GM23338 (cell line): ENCODE results near the gene GIPC2. TPM values are rescaled to one million over a fixed set of nuclear protein-coding genes. Genes with fewer than 3 reads are reported as not detected.

Experiments used
- ATAC-seq: fragments of 200-7000 bp; cut with Tn5 transposase; 3 replicates; pipeline ENCODE4 v1.9.1; 2020
- DNase-seq: peaks from one replicate; pipeline ENCODE4 v3.0.0-alpha.2; 2015; ENCODE audit warnings: low spot score
- H2AFZ ChIP-seq: fragments of 200-600 bp; sonication (generic); 2 replicates; pipeline ENCODE4 v1.8.0; 2016; ENCODE audit warnings: antibody characterized with exemption, mild to moderate bottlenecking, moderate library complexity
- H3F3A ChIP-seq: fragments of 200-600 bp; sonication (generic); replicated peaks from 2 replicates; pipeline ENCODE4 v1.8.0; 2017; ENCODE audit warnings: antibody characterized with exemption, mixed run types, low read depth
- H3K27ac ChIP-seq: fragments of 200-600 bp; sonication (generic); 2 replicates; pipeline ENCODE4 v1.6.1; 2016; ENCODE audit warnings: low read depth
- H3K27me3 ChIP-seq: fragments of 200-600 bp; sonication (generic); 2 replicates; pipeline ENCODE4 v1.8.0; 2016; ENCODE audit warnings: mild to moderate bottlenecking, mixed run types, moderate library complexity; ENCODE audit not compliant: insufficient read depth
- H3K36me3 ChIP-seq: fragments of 200-600 bp; sonication (generic); 2 replicates; pipeline ENCODE4 v1.8.0; 2016; ENCODE audit warnings: mild to moderate bottlenecking; ENCODE audit not compliant: insufficient read depth
- H3K4me1 ChIP-seq: fragments of 200-600 bp; sonication (generic); 2 replicates; pipeline ENCODE4 v1.8.0; 2016; ENCODE audit warnings: mild to moderate bottlenecking, moderate library complexity; ENCODE audit not compliant: insufficient read depth
- H3K4me2 ChIP-seq: fragments of 200-600 bp; sonication (generic); 2 replicates; pipeline ENCODE4 v1.7.1; 2017; ENCODE audit warnings: mixed run types
- H3K4me3 ChIP-seq: fragments of 200-600 bp; sonication (generic); 2 replicates; pipeline ENCODE4 v1.6.1; 2016; ENCODE audit warnings: mixed run types
- H3K79me2 ChIP-seq: fragments of 200-600 bp; sonication (generic); replicated peaks from 2 replicates; pipeline ENCODE4 v1.8.0; 2017; ENCODE audit warnings: mild to moderate bottlenecking; ENCODE audit not compliant: insufficient read depth
- H3K9me2 ChIP-seq: fragments of 200-600 bp; sonication (generic); 2 replicates; pipeline ENCODE4 v1.8.0; 2017; ENCODE audit not compliant: insufficient read depth
- H4K20me1 ChIP-seq: fragments of 200-600 bp; sonication (generic); replicated peaks from 2 replicates; pipeline ENCODE4 v1.8.0; 2017; ENCODE audit warnings: mild to moderate bottlenecking; ENCODE audit not compliant: insufficient read depth
- H3K27ac Mint-ChIP-seq: 2 replicates; pipeline ENCODE4 v1.8.0; 2020; ENCODE audit warnings: inconsistent platforms, mild to moderate bottlenecking, moderate library complexity, mixed read lengths
- H3K27me3 Mint-ChIP-seq: 3 replicates; pipeline ENCODE4 v1.8.0; 2022; ENCODE audit warnings: low read depth, mild to moderate bottlenecking, moderate library complexity, mixed read lengths, inconsistent platforms; ENCODE audit not compliant: insufficient read depth, poor library complexity
- H3K36me3 Mint-ChIP-seq: 3 replicates; pipeline ENCODE4 v1.8.0; 2021; ENCODE audit warnings: low read depth, mild to moderate bottlenecking, inconsistent platforms, moderate library complexity, mixed read lengths
- H3K4me1 Mint-ChIP-seq: 3 replicates; pipeline ENCODE4 v1.8.0; 2020; ENCODE audit warnings: mild to moderate bottlenecking, inconsistent platforms, mixed read lengths
- H3K4me3 Mint-ChIP-seq: 3 replicates; pipeline ENCODE4 v1.8.0; 2021; ENCODE audit warnings: moderate library complexity, mild to moderate bottlenecking, inconsistent platforms, mixed read lengths
- H3K9me3 Mint-ChIP-seq: 3 replicates; pipeline ENCODE4 v1.8.0; 2020; ENCODE audit warnings: moderate library complexity, mild to moderate bottlenecking, inconsistent platforms, mixed read lengths
- CREB1 ChIP-seq: fragments of 250-450 bp; sonication (Bioruptor Pico); IDR thresholded peaks from 2 replicates; pipeline ENCODE4 v1.5.0; 2020; ENCODE audit warnings: low read depth, mild to moderate bottlenecking, moderate library complexity
- CTCF ChIP-seq, 2 experiments: fragments of 200-600 bp in 1 of 2; sonication (generic) in 1 of 2; conservative IDR thresholded peaks; 2 replicates each; pipeline versions ENCODE4 v1.5.1 to v1.6.1; 2016 to 2017; ENCODE audit warnings: antibody characterized with exemption in 2 of 2, low read depth in 2 of 2, mild to moderate bottlenecking in 2 of 2, moderate library complexity in 1 of 2
- POLR2AphosphoS5 ChIP-seq: IDR thresholded peaks from 2 replicates; pipeline ENCODE4 v1.6.1; 2016; ENCODE audit warnings: antibody characterized with exemption, low read depth
- STAT1 ChIP-seq: IDR thresholded peaks from one replicate; pipeline ENCODE4 v1.6.1; 2016; ENCODE audit warnings: antibody characterized with exemption; ENCODE audit not compliant: unreplicated experiment
- ZNF462 ChIP-seq: fragments of 250-450 bp; sonication (Bioruptor Pico); IDR thresholded peaks from 2 replicates; pipeline ENCODE4 v1.5.0; 2020; ENCODE audit warnings: mild to moderate bottlenecking, moderate library complexity
- polyA plus RNA-seq: library from polyadenylated mRNA; unstranded; fragments of >200 nt; fragmentation: Nextera tagmentation; extraction: Ambion mirVana; gene quantifications from 2 replicates; pipeline ENCODE4 v1.2.1, GENCODE V29; 2016
- total RNA-seq: library from RNA; depleted of rRNA; stranded (reverse); fragments of >200 nt; shearing (Covaris generic); gene quantifications from 2 replicates; pipeline ENCODE4 v1.2.3, GENCODE V29; 2014

Gene GIPC2
- total and polyA plus RNA-seq, 2 experiments from 2014 or later = 1.2 to 1.5 TPM

GRCh38 chr1:78004719-78005447, 40.9 kb upstream of the GIPC2 start, which contains the start of gene DNAJB4:
Gene DNAJB4 (plus strand): TSS chr1:78004939. CDS start chr1:78005111, 172 bp downstream.
- peaks cover 5% of the 10 kb centered on the region for H3K27me3 Mint-ChIP-seq
- H3K9me3 Mint-ChIP-seq = peaks cover 2% of the 10 kb centered on the region; the same call in 1 of the 3 replicates
- Histone ChIP-seq H3K79me2 (no peaks in the 10 kb centered on the region), H2AFZ (no peak within 1 kb of the TSS), H3K27ac (peak within 1 kb of the TSS; percentile 64), H3K4me1 (peaks cover 22% of the 10 kb centered on the region), H3K9me2 (no peaks in the 10 kb centered on the region), H3F3A (no peaks in the 10 kb centered on the region), H4K20me1 (no peaks in the 10 kb centered on the region), H3K4me3 (peak within 1 kb of the TSS; percentile 42), H3K27me3 (no peaks in the 10 kb centered on the region), H3K4me2 (peak within 1 kb of the TSS; percentile 55), H3K36me3 (no peaks in the 10 kb centered on the region)
- peaks cover 22% of the 10 kb centered on the region for H3K4me1 Mint-ChIP-seq
- TF ChIP-seq CREB1 (CRISPR knock-in tag) = peak; percentile 61; the same call in 1 of the 2 replicates
- no peak for TF ChIP-seq ZNF462 (CRISPR knock-in tag)
- peak; percentile 96 for ATAC-seq
- H3K4me3 Mint-ChIP-seq = peak within 1 kb of the TSS; percentile 69
- H3K27ac Mint-ChIP-seq = peak within 1 kb of the TSS; percentile 100
- peak; percentile 86 for DNase-seq
- H3K36me3 Mint-ChIP-seq = no peaks in the 10 kb centered on the region

- H3K27me3 ChIP-seq = no peaks in the 10 kb centered on the region
- no peaks in the 10 kb centered on the region for H3K9me2 ChIP-seq
- peaks cover 22% of the 10 kb centered on the region for H3K4me1 ChIP-seq
- DNase-seq = no peak
- H2AFZ ChIP-seq = no peak overlapping the region
- Mint-ChIP-seq H3K36me3 (no peaks in the 10 kb centered on the region), H3K27ac (peak overlapping the region; percentile 100), H3K4me1 (peaks cover 22% of the 10 kb centered on the region), H3K4me3 (peak overlapping the region; percentile 69), H3K9me3 (peaks cover 2% of the 10 kb centered on the region; the same call in 1 of the 3 replicates), H3K27me3 (peaks cover 5% of the 10 kb centered on the region)
- no peaks in the 10 kb centered on the region for H3K36me3 ChIP-seq
- ATAC-seq = no peak
- peak overlapping the region; percentile 42 for H3K4me3 ChIP-seq
- no peaks in the 10 kb centered on the region for H3F3A ChIP-seq
- no peaks in the 10 kb centered on the region for H4K20me1 ChIP-seq
- H3K79me2 ChIP-seq = no peaks in the 10 kb centered on the region
- peak overlapping the region; percentile 64 for H3K27ac ChIP-seq
- H3K4me2 ChIP-seq = peak overlapping the region; percentile 55
- TF ChIP-seq CTCF (conservative IDR thresholded peaks at IDR 0.05; ENCODE audit: low read depth in 2 of 2) (no peak), STAT1 (no peak), POLR2AphosphoS5 (no peak)
Measured at GRCh38 chr1:78005448-78005722, 40.4 kb upstream of the GIPC2 start.
